ENCODE results near the gene LPP. TPM values are rescaled to one million over a fixed set of nuclear protein-coding genes. Genes with fewer than 3 reads are reported as not detected.

LPP gene
- total RNA-seq, 1 donor from 2014 or later, result 96.7 TPM

DNA sequence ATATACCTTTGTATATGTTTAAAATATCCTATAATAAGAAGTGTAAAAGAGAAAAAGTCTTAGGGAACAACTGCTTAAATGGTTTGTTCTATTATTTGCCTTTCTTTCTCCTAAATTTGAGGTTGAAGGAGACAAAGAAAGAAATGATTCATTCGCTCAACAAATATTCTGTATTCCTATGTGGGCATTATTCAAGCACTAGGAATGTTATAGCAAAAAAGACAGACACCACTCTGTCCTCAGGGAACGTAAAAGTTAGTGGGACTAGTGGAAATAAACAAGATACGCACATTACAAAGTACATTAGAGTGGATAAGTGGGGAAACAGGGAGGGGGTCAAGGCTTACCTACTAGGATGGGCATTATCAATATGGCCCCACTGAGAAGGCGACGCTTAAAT, 332.2 kb downstream of the LPP start:
- H3K4me1 Mint-ChIP-seq (ENCODE audit: unreplicated experiment), result peaks cover 11% of the 10 kb centered on the region
- no peak overlapping the region for H3K27ac Mint-ChIP-seq
- TF ChIP-seq CTCF (conservative IDR thresholded peaks at IDR 0.05), result no peak
- peaks cover 4% of the 10 kb centered on the region for H3K9me3 Mint-ChIP-seq
- H3K36me3 Mint-ChIP-seq, result peaks cover 34% of the 10 kb centered on the region
- H3K27me3 Mint-ChIP-seq, result no peaks in the 10 kb centered on the region
- DNase-seq (ENCODE audit: extremely low spot score, unreplicated experiment), result no peak
- no peak overlapping the region for H3K4me3 Mint-ChIP-seq

DNA sequence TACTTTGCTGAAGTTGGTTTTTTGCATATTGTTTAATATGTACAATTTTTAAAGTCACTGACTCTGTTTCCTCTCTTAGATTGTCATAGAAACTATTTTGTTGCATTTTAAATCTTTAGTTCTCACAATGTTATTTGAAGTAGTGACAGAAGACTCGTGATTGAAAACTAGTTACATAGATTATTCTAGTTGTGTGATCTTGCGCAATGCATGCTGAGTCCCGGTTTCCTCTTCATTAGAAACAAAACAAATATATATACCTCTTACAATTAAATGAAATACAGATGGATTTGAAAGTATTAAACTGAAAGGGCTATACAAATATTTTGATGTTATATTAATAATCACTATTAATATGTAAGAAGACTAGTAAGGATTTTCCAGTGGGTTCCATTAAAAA, 333.0 kb downstream of the LPP start:
- no peak for DNase-seq (ENCODE audit: extremely low spot score, unreplicated experiment)
- Mint-ChIP-seq H3K4me1 (ENCODE audit: unreplicated experiment) (peaks cover 2% of the 10 kb centered on the region), H3K36me3 (peaks cover 34% of the 10 kb centered on the region), H3K27me3 (no peaks in the 10 kb centered on the region), H3K4me3 (no peak overlapping the region), H3K9me3 (peaks cover 4% of the 10 kb centered on the region), H3K27ac (no peak overlapping the region)
- TF ChIP-seq CTCF (conservative IDR thresholded peaks at IDR 0.05), result no peak

DNA sequence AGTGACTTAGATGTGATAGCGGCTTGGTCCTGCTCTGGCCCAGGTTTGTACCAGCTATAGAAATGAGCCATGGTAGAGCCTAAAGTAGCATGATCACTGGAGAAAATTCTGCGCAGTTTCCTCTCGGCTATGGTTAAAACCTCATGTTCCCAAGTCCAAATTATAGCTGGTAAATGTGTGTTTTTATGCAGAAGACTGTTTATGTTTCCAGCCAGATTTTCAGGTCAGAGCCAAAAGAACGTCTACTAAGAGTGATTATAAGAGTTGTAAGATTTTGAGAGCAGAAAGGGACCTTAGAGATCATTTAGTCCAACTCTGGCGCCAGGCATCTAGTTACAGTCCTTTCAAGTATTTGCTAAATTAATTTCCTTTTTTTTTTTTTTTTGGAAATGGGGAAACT, 333.7 kb downstream of the LPP start:
- DNase-seq (ENCODE audit: extremely low spot score, unreplicated experiment), result no peak
- no peaks in the 10 kb centered on the region for H3K4me1 Mint-ChIP-seq (ENCODE audit: unreplicated experiment)
- no peaks in the 10 kb centered on the region for H3K27me3 Mint-ChIP-seq
- peaks cover 4% of the 10 kb centered on the region for H3K9me3 Mint-ChIP-seq
- peaks cover 34% of the 10 kb centered on the region for H3K36me3 Mint-ChIP-seq
- H3K27ac Mint-ChIP-seq, result no peak overlapping the region
- H3K4me3 Mint-ChIP-seq, result no peak overlapping the region
- no peak for TF ChIP-seq CTCF (conservative IDR thresholded peaks at IDR 0.05)

- H3K27ac Mint-ChIP-seq, result no peak overlapping the region
- no peak overlapping the region for H3K4me3 Mint-ChIP-seq
- no peak for TF ChIP-seq CTCF (conservative IDR thresholded peaks at IDR 0.05)
- H3K36me3 Mint-ChIP-seq, result peaks cover 34% of the 10 kb centered on the region
- no peaks in the 10 kb centered on the region for H3K27me3 Mint-ChIP-seq
- DNase-seq (ENCODE audit: extremely low spot score, unreplicated experiment), result no peak
- peaks cover 4% of the 10 kb centered on the region for H3K9me3 Mint-ChIP-seq
- H3K4me1 Mint-ChIP-seq (ENCODE audit: unreplicated experiment), result no peaks in the 10 kb centered on the region
These were observed 334.8 kb downstream of the LPP start for GRCh38 chr3:188488801-188489200.

DNA sequence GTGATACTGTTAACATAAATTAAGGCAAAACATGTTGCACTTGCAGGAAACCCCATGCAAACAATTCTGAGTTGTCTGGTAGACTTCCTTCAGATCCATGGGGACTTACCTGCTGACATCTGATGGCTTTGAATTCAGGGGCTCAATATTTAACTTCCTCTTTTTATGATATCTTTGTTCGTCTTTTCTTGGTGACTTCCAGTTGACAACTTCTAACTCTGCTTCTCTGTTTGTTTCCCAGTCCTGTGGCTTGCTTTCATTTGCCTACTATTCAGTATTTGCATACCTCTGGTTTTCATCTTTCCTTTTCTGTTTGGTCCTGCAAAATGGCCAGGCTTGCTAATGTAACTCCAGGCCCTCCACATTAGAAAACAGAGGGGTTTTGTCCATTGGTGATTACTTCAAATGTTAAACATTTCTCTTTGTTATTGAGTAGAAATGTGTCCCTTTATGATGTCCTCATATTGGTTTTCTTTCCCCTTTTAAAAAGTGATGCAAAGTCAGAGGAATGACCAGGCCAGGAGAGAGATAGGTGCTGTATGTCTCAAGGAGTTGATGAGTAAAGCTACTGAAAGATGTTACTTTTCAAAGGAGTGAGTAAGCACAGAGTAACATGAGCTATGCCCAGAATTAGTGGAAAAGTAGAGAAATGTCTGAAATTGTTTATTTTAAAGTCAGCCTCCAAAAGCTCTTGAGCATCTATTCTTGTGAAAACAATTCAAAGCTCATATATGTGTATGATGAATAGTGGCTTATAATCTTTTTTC, 335.9 kb downstream of the LPP start:
- Mint-ChIP-seq H3K27ac (no peak overlapping the region), H3K27me3 (no peaks in the 10 kb centered on the region), H3K36me3 (peaks cover 29% of the 10 kb centered on the region), H3K9me3 (peaks cover 4% of the 10 kb centered on the region), H3K4me1 (ENCODE audit: unreplicated experiment) (no peaks in the 10 kb centered on the region), H3K4me3 (no peak overlapping the region)
- DNase-seq (ENCODE audit: extremely low spot score, unreplicated experiment), result no peak
- no peak for TF ChIP-seq CTCF (conservative IDR thresholded peaks at IDR 0.05)

Measured in type B pancreatic cell (in vitro differentiated cells).